ENCODE results near the gene NKX2-1. TPM values are rescaled to one million over a fixed set of nuclear protein-coding genes. Genes with fewer than 3 reads are reported as not detected.

The NKX2-1 gene
- total and polyA plus RNA-seq, 10 of the 15 experiments (the other 5 are each of a cell fraction or from before 2014, with no cell fraction given), result 0.03 TPM; not detected in 9

GRCh38 chr14:36496346-36496745 lies 23.7 kb downstream of the NKX2-1 start:
- DNase-seq (ENCODE audit: low read depth, low spot score), result no peak
- H3K9me3 ChIP-seq (replicated peaks; ENCODE audit: control insufficient read depth, insufficient read depth, low read length), result no peaks in the 10 kb centered on the region
- BruUV-seq (replicated peaks), result no TSS peak
- CTCF ChIA-PET, result no interaction called here
- 36% methylated on average over 4 of the region's 4 CpGs for WGBS (ENCODE audit: insufficient coverage, insufficient replicate concordance, low lambda C conversion rate, missing lambda C conversion rate)
- in situ Hi-C loops (cut with MboI), result no loop called here
- no peaks in the 10 kb centered on the region for H3K27me3 ChIP-seq (replicated peaks in 1 of 2; ENCODE audit: control insufficient read depth in 2 of 2, insufficient read depth in 2 of 2, low read length in 1 of 2)
- intact Hi-C loops (cut with micrococcal nuclease; ENCODE audit: unreplicated experiment), result no loop called here
- H3K4me3 ChIP-seq, result no peak overlapping the region
- H3K9ac ChIP-seq (ENCODE audit: control insufficient read depth, insufficient read depth, low read length), result no peak overlapping the region
- H3K27ac ChIP-seq (ENCODE audit: control insufficient read depth, insufficient read depth), result no peak overlapping the region
- no peak overlapping the region for H3K4me2 ChIP-seq (ENCODE audit: control insufficient read depth, insufficient read depth)
- no peaks in the 10 kb centered on the region for H3K4me1 ChIP-seq (ENCODE audit: control insufficient read depth, insufficient read depth, low read length)
- no peak overlapping the region for H2AFZ ChIP-seq (ENCODE audit: control insufficient read depth, low read depth, low read length)
- FAIRE-seq, result no peak
- POLR2A ChIA-PET, result no interaction called here
- H3K79me2 ChIP-seq (ENCODE audit: control insufficient read depth, insufficient read depth, low read length), result no peaks in the 10 kb centered on the region
- no peaks in the 10 kb centered on the region for H3K36me3 ChIP-seq (ENCODE audit: control insufficient read depth in 2 of 2, insufficient read depth in 2 of 2, low read length in 1 of 2)
- H4K20me1 ChIP-seq (ENCODE audit: control insufficient read depth, insufficient read depth), result no peaks in the 10 kb centered on the region
- SMC1A ChIA-PET (ENCODE audit: uncharacterized antibody, unreplicated experiment), result no interaction called here
- RAD21 ChIA-PET (ENCODE audit: unreplicated experiment), result no interaction called here
- no peak for ATAC-seq
- TF ChIP-seq KLF5 (IDR thresholded peaks at IDR 0.05; ENCODE audit: partially characterized antibody) (no peak), TCF3 (IDR thresholded peaks at IDR 0.05; ENCODE audit: borderline replicate concordance, insufficient read depth, low read depth, low read length) (no peak), SP1 (IDR thresholded peaks at IDR 0.05; ENCODE audit: low read depth, low read length) (no peak), RUNX3 (IDR thresholded peaks at IDR 0.05; ENCODE audit: low read length) (no peak), YY1 (IDR thresholded peaks at IDR 0.05; ENCODE audit: low read depth, low read length) (no peak), ZBTB11 (CRISPR knock-in tag; IDR thresholded peaks at IDR 0.05) (no peak), PBX3 (IDR thresholded peaks at IDR 0.05; ENCODE audit: insufficient replicate concordance, low read depth, low read length) (no peak), HDAC6 (IDR thresholded peaks at IDR 0.05; ENCODE audit: unreplicated experiment) (no peak), MXI1 (IDR thresholded peaks at IDR 0.05; ENCODE audit: low read depth, low read length) (no peak), EED (IDR thresholded peaks at IDR 0.05; ENCODE audit: low read depth) (no peak), STAT1 (conservative IDR thresholded peaks at IDR 0.05) (no peak), RELB (IDR thresholded peaks at IDR 0.05; ENCODE audit: low read depth) (no peak), NRF1 (conservative IDR thresholded peaks at IDR 0.05; ENCODE audit: low read depth, low read length) (no peak)
- TF ChIP-seq, protein P1, sequence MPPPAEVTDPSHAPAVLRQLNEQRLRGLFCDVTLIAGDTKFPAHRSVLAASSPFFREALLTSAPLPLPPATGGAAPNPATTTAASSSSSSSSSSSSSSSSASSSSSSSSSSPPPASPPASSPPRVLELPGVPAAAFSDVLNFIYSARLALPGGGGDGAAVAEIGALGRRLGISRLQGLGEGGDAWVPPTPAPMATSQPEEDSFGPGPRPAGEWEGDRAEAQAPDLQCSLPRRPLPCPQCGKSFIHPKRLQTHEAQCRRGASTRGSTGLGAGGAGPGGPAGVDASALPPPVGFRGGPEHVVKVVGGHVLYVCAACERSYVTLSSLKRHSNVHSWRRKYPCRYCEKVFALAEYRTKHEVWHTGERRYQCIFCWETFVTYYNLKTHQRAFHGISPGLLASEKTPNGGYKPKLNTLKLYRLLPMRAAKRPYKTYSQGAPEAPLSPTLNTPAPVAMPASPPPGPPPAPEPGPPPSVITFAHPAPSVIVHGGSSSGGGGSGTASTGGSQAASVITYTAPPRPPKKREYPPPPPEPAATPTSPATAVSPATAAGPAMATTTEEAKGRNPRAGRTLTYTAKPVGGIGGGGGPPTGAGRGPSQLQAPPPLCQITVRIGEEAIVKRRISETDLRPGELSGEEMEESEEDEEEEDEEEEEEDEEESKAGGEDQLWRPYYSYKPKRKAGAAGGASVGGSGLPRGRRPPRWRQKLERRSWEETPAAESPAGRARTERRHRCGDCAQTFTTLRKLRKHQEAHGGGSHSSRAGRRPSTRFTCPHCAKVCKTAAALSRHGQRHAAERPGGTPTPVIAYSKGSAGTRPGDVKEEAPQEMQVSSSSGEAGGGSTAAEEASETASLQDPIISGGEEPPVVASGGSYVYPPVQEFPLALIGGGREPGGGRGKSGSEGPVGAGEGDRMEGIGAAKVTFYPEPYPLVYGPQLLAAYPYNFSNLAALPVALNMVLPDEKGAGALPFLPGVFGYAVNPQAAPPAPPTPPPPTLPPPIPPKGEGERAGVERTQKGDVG (CRISPR knock-in tag; IDR thresholded peaks at IDR 0.05), result no peak

Data from GM12878 (cell line).